ENCODE measurements around the gene FRAS1.

FRAS1 gene

GRCh38 chr4:78519962-78520361, 462.8 kb downstream of the FRAS1 start:
- TF ChIP-seq, protein P1, sequence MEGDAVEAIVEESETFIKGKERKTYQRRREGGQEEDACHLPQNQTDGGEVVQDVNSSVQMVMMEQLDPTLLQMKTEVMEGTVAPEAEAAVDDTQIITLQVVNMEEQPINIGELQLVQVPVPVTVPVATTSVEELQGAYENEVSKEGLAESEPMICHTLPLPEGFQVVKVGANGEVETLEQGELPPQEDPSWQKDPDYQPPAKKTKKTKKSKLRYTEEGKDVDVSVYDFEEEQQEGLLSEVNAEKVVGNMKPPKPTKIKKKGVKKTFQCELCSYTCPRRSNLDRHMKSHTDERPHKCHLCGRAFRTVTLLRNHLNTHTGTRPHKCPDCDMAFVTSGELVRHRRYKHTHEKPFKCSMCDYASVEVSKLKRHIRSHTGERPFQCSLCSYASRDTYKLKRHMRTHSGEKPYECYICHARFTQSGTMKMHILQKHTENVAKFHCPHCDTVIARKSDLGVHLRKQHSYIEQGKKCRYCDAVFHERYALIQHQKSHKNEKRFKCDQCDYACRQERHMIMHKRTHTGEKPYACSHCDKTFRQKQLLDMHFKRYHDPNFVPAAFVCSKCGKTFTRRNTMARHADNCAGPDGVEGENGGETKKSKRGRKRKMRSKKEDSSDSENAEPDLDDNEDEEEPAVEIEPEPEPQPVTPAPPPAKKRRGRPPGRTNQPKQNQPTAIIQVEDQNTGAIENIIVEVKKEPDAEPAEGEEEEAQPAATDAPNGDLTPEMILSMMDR (IDR thresholded peaks at IDR 0.05; ENCODE audit: low read depth, low read length) = no peak
- no peak overlapping the region for H3K4me3 ChIP-seq (ENCODE audit: low read depth, low read length)

DNA sequence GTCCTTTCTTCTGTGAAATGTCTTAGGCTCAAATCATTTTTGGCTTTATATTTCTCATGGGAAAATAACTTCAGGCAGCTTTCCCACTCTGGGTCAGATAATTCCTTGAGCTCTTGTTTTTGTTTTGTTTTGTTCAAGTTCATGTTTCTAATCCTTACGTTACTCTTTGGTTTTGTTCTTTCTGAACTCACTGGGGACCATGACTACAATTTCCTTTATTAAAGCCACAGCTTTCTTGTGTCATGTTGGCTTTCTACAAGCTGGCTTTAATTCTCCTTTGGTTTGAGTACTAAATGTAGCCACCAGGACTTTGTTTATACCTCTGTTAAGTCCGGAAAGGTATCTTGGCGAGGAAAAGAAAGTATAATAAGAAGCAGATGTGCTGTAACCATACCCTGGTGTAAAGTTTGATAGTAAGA, 463.7 kb downstream of the FRAS1 start:
- TF ChIP-seq, protein P1 (IDR thresholded peaks at IDR 0.05; ENCODE audit: low read depth, low read length) = no peak
- no peak overlapping the region for H3K4me3 ChIP-seq (ENCODE audit: low read depth, low read length)

DNA sequence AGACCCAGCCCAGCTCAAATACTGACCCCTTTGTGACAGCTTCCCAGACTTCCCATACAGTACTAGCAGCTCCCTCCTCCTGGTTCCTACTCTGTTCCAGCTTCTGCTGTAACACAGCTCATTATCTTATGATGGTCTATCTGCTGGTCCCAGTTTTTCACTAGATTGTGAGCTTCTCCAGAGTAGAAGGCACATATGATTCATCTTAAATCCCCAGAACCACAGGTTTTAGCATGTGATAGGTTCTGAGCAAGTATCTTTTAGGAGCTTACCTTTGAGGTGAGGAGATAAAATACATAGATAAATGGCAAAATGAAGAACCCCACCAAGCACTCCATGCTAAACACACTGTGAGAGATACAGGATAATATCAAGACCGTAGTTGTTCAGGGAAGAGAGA, 466.9 kb downstream of the FRAS1 start:
- TF ChIP-seq, protein P1 (IDR thresholded peaks at IDR 0.05; ENCODE audit: low read depth, low read length) = no peak
- no peak overlapping the region for H3K4me3 ChIP-seq (ENCODE audit: low read depth, low read length)

DNA sequence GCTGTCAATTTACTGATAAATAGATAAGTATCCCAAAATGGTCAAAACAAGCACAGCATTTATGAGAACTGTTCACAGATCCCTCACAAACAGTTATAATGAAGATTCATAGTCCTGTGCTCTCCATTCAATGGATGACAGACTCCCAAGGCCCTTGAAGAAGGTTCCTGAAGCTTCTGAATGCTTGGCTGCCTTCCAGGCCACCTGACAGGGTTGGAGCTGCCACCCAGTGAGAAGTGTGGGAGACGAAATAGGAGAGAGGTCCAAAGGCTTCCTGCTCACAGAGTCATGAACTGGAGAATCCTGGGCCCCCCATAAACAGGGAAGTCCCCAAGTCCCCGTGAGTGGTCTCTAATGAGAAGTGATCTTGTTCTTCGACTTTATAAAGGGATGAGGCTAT, 468.4 kb downstream of the FRAS1 start:
- no peak overlapping the region for H3K4me3 ChIP-seq (ENCODE audit: low read depth, low read length)
- TF ChIP-seq, protein P1 (IDR thresholded peaks at IDR 0.05; ENCODE audit: low read depth, low read length) = no peak

- no peak overlapping the region for H3K4me3 ChIP-seq (ENCODE audit: low read depth, low read length)
- TF ChIP-seq, protein P1 (IDR thresholded peaks at IDR 0.05; ENCODE audit: low read depth, low read length) = no peak
Measured at GRCh38 chr4:78527103-78527502, 470.0 kb downstream of the FRAS1 start.

DNA sequence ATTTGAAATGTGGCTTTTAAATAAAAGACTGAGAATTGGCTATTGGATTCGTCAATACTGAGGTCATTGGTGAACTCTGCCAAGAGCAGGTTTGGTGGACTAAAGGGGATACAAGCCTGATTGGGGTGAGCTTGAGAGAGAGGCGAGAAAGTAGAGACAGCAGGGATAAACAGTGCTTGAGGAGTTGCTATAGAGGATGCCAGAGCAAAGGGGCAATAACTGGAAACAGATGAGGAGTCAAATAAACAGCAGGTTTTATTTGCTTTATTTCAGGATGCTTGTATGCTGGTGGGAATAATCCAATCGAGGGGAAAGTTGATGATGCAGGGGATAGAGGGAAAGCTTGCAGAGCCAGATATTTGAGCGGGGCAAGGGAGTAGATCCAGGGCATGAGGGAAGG, 470.4 kb downstream of the FRAS1 start:
- TF ChIP-seq, protein P1 (IDR thresholded peaks at IDR 0.05; ENCODE audit: low read depth, low read length) = no peak
- H3K4me3 ChIP-seq (ENCODE audit: low read depth, low read length) = no peak overlapping the region

GRCh38 chr4:78528327-78528726, 471.2 kb downstream of the FRAS1 start:
- TF ChIP-seq, protein P1 (IDR thresholded peaks at IDR 0.05; ENCODE audit: low read depth, low read length) = no peak
- no peak overlapping the region for H3K4me3 ChIP-seq (ENCODE audit: low read depth, low read length)
